DOHH2 (cell line): ENCODE results near the gene FBXW7.

ENCODE experiments used
- EZH2phosphoT487 ChIP-seq: fragments of 200-600 bp; sonication (generic); IDR thresholded peaks from 2 replicates; pipeline ENCODE4 v1.6.1; 2017; ENCODE audit warnings: borderline replicate concordance, mild to moderate bottlenecking, antibody characterized with exemption, low read length, moderate library complexity, mixed read lengths
- TF ChIP-seq, protein P1 (sequence below): fragments of 200-600 bp; sonication (generic); IDR thresholded peaks from one replicate; pipeline ENCODE4 v1.5.1; 2014; ENCODE audit warnings: antibody characterized with exemption, mild to moderate bottlenecking, low read depth, low read length; ENCODE audit not compliant: poor library complexity, severe bottlenecking

DNA sequence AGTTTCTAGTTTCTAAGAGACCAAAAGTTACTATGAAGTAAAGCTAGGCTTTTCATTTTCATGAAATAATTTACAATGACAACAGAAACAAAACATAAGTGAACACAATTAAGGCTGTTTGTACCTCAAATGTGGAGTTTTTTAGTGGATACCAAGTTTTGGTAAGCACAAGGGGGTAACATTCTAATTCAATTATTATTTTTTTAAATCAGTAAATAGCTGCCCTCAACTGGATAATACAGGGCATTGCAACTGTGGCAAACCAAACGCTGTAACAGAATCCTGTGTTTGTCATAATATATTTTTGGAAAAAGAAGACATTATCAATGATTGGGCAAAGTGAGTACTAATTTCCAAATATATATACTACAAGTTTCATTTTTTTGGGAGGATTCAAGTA lies 150.3 kb downstream of the FBXW7 start:
- TF ChIP-seq, protein P1, sequence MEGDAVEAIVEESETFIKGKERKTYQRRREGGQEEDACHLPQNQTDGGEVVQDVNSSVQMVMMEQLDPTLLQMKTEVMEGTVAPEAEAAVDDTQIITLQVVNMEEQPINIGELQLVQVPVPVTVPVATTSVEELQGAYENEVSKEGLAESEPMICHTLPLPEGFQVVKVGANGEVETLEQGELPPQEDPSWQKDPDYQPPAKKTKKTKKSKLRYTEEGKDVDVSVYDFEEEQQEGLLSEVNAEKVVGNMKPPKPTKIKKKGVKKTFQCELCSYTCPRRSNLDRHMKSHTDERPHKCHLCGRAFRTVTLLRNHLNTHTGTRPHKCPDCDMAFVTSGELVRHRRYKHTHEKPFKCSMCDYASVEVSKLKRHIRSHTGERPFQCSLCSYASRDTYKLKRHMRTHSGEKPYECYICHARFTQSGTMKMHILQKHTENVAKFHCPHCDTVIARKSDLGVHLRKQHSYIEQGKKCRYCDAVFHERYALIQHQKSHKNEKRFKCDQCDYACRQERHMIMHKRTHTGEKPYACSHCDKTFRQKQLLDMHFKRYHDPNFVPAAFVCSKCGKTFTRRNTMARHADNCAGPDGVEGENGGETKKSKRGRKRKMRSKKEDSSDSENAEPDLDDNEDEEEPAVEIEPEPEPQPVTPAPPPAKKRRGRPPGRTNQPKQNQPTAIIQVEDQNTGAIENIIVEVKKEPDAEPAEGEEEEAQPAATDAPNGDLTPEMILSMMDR: peak; percentile 28
- no peak for TF ChIP-seq EZH2phosphoT487
